K562 (cell line): ENCODE measurements around the gene PLCB1.

Experiments used
- CEBPB ChIP-seq: fragments of 450-650 bp; IDR thresholded peaks from 2 replicates; pipeline ENCODE4 v1.6.1; 2016; ENCODE audit warnings: missing genetic modification characterization, missing compliant biosample characterization
- CTCF ChIP-seq, 3 experiments: IDR thresholded peaks in 2 of 3; conservative IDR thresholded peaks in 1 of 3; 2 replicates each; pipeline ENCODE4 v1.5.1; 2011 to 2012; ENCODE audit warnings: low read length in 3 of 3, mild to moderate bottlenecking in 3 of 3, control low read depth in 2 of 3, improper control_type of control experiment in 1 of 3, inconsistent platforms in 1 of 3, low read depth in 1 of 3, mixed read lengths in 1 of 3, moderate library complexity in 1 of 3; ENCODE audit not compliant: insufficient read depth in 2 of 3
- FOXO4 ChIP-seq: fragments of 450-650 bp; formaldehyde crosslinking; IDR thresholded peaks from 2 replicates; pipeline ENCODE4 v1.4.0; 2020; ENCODE audit warnings: mild to moderate bottlenecking, moderate library complexity
- HDAC2 ChIP-seq: fragments of 450-650 bp; IDR thresholded peaks from 2 replicates; pipeline ENCODE4 v1.6.1; 2016; ENCODE audit warnings: mild to moderate bottlenecking
- HNRNPUL1 ChIP-seq: fragments of 200-400 bp; formaldehyde crosslinking; IDR thresholded peaks from 2 replicates; pipeline ENCODE4 v1.6.1; 2017; ENCODE audit warnings: low read length
- NBN ChIP-seq: fragments of 450-650 bp; IDR thresholded peaks from 2 replicates; pipeline ENCODE4 v1.6.1; 2016; ENCODE audit warnings: low read depth, mild to moderate bottlenecking
- PKNOX1 ChIP-seq: fragments of 450-650 bp; IDR thresholded peaks from 2 replicates; pipeline ENCODE4 v1.6.1; 2016
- POLR2AphosphoS5 ChIP-seq: IDR thresholded peaks from 2 replicates; pipeline ENCODE4 v1.6.1; 2011; ENCODE audit warnings: mild to moderate bottlenecking, low read depth, low read length, moderate library complexity; ENCODE audit not compliant: control insufficient read depth, insufficient read depth
- STAT5B ChIP-seq: fragments of 250-450 bp; sonication (Bioruptor Pico); IDR thresholded peaks from 2 replicates; pipeline ENCODE4 v1.8.0; 2021; ENCODE audit warnings: mild to moderate bottlenecking, inconsistent platforms
- TAF1 ChIP-seq: IDR thresholded peaks from 2 replicates; pipeline ENCODE4 v1.6.1; 2011; ENCODE audit warnings: mild to moderate bottlenecking, low read length, moderate library complexity; ENCODE audit not compliant: insufficient read depth, control insufficient read depth, severe bottlenecking; ENCODE audit errors: extremely low read depth
- USF2 ChIP-seq: sonication (generic); formaldehyde crosslinking; IDR thresholded peaks from 2 replicates; pipeline ENCODE4 v1.5.0; 2020; ENCODE audit warnings: missing genetic modification reagents

GRCh38 chr20:8296536-8296935 is 164.5 kb downstream of the PLCB1 start:
- no peak for TF ChIP-seq CEBPB (tag)
- TF ChIP-seq NBN, result no peak
- no peak for TF ChIP-seq POLR2AphosphoS5
- TF ChIP-seq STAT5B (CRISPR knock-in tag), result no peak
- no peak for TF ChIP-seq CTCF (IDR thresholded peaks at IDR 0.05 in 2 of 3, conservative IDR thresholded peaks at IDR 0.05 in 1 of 3; ENCODE audit: insufficient read depth in 2 of 3, low read depth in 1 of 3, low read length in 3 of 3)
- TF ChIP-seq HNRNPUL1, result no peak
- TF ChIP-seq TAF1, result no peak
- no peak for TF ChIP-seq PKNOX1
- no peak for TF ChIP-seq USF2 (CRISPR knock-in tag)
- no peak for TF ChIP-seq HDAC2
- TF ChIP-seq FOXO4 (CRISPR knock-in tag), result no peak
